NCI-H1092 treated with DMSO at 0.1 percent for 48 hours (cell line): Measurements from ENCODE around the gene HBZ.
"Not testable (repeated sequence)": the region's sequence is repeated elsewhere in the genome, so short reads cannot be mapped to it uniquely, and the experiment has no call there.

Experiments used
- DNase-seq: peaks from one replicate; lab custom pipeline; 2025; lab: John Stamatoyannopoulos, UW

HBZ gene

DNA sequence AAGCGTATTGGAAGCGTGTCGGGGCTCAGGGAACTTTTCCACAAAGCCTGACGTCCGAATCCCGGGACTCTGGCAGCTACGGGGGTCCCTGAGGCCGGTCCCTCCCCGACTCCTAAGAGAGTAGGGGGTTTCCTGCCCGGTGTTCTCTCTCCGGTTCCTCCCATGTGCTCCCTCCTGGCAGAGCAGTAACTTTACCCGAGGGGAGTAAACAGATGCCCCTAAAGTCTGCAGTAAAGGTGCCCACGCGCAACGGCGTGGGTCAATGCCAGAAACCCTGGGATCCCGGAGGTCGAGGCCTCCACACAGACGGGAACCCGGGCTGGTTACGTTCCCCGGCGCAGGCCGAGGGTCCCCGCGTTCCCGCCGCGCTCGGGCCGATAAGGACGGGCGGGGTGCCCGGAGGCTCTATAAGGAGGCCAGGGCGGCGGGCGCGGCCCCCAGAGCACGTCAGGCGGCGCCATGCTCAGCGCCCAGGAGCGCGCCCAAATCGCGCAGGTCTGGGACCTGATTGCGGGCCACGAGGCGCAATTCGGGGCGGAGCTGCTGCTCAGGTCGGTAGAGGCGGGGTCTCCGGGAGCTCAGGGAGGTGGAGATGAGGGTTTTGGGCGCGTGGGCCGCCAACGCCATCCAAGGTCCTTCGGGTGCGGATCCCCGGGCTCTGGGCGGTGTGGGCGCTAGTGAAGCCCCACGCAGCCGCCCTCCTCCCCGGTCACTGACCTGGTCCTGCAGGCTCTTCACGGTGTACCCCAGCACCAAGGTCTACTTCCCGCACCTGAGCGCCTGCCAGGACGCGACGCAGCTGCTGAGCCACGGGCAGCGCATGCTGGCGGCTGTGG is 13.3 kb downstream of the HBZ start, which contains the start of gene HBM:
HBM (plus strand) TSS at position 440 of the 836 bp plus-strand sequence; CDS start at position 460, 20 bp downstream.
- no peak for DNase-seq

DNA sequence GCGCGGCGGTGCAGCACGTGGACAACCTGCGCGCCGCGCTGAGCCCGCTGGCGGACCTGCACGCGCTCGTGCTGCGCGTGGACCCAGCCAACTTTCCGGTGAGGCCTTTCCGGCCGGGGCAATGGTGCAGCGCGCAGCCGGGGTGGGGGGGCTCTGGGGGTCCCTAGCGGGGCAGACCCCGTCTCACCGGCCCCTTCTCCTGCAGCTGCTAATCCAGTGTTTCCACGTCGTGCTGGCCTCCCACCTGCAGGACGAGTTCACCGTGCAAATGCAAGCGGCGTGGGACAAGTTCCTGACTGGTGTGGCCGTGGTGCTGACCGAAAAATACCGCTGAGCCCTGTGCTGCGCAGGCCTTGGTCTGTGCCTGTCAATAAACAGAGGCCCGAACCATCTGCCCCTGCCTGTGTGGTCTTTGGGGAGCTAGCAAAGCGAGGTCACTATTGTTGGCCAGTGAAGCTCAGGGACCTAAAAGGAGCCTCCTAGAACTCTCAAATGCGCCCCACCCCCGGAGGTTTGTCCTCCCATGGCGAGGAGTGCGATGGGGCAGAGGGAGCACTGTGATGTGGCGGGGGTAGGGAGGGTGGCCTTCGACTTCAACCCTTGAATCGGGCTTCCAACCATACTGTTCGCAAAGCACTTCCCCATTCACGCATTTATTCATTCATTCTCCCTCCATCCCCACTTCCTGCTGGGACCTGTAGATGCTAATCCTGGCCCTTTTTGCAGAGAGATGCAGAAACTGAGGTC is 14.1 kb downstream of the HBZ start:
- DNase-seq = no peak

GRCh38 chr16:167122-167690 is 14.8 kb downstream of the HBZ start:
- DNase-seq = no peak

- no peak for DNase-seq
Measured at GRCh38 chr16:168424-168823, 16.0 kb downstream of the HBZ start.

GRCh38 chr16:169014-169413 is 16.6 kb downstream of the HBZ start:
- DNase-seq = no peak

GRCh38 chr16:170088-170507 is 17.7 kb downstream of the HBZ start:
- not testable (repeated sequence) for DNase-seq

- no peak for DNase-seq
Measured at GRCh38 chr16:170788-171187, 18.3 kb downstream of the HBZ start.

- not testable (repeated sequence) for DNase-seq
Measured at GRCh38 chr16:172374-172941, 20.0 kb downstream of the HBZ start, which contains the start of gene HBA2. Gene HBA2, plus strand, starts transcription at chr16:172876. Its CDS starts 37 bp downstream, at chr16:172913.

DNA sequence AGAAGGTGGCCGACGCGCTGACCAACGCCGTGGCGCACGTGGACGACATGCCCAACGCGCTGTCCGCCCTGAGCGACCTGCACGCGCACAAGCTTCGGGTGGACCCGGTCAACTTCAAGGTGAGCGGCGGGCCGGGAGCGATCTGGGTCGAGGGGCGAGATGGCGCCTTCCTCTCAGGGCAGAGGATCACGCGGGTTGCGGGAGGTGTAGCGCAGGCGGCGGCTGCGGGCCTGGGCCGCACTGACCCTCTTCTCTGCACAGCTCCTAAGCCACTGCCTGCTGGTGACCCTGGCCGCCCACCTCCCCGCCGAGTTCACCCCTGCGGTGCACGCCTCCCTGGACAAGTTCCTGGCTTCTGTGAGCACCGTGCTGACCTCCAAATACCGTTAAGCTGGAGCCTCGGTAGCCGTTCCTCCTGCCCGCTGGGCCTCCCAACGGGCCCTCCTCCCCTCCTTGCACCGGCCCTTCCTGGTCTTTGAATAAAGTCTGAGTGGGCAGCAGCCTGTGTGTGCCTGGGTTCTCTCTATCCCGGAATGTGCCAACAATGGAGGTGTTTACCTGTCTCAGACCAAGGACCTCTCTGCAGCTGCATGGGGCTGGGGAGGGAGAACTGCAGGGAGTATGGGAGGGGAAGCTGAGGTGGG is 20.9 kb downstream of the HBZ start:
- DNase-seq = not testable (repeated sequence)

GRCh38 chr16:173928-174769 is 21.7 kb downstream of the HBZ start:
- not testable (repeated sequence) for DNase-seq

DNA sequence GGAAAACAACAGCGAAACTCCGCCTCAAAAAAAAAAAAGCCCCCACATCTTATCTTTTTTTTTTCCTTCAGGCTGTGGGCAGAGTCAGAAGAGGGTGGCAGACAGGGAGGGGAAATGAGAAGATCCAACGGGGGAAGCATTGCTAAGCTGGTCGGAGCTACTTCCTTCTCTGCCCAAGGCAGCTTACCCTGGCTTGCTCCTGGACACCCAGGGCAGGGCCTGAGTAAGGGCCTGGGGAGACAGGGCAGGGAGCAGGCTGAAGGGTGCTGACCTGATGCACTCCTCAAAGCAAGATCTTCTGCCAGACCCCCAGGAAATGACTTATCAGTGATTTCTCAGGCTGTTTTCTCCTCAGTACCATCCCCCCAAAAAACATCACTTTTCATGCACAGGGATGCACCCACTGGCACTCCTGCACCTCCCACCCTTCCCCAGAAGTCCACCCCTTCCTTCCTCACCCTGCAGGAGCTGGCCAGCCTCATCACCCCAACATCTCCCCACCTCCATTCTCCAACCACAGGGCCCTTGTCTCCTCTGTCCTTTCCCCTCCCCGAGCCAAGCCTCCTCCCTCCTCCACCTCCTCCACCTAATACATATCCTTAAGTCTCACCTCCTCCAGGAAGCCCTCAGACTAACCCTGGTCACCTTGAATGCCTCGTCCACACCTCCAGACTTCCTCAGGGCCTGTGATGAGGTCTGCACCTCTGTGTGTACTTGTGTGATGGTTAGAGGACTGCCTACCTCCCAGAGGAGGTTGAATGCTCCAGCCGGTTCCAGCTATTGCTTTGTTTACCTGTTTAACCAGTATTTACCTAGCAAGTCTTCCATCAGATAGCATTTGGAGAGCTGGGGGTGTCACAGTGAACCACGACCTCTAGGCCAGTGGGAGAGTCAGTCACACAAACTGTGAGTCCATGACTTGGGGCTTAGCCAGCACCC is 22.8 kb downstream of the HBZ start:
- DNase-seq = no peak

DNA sequence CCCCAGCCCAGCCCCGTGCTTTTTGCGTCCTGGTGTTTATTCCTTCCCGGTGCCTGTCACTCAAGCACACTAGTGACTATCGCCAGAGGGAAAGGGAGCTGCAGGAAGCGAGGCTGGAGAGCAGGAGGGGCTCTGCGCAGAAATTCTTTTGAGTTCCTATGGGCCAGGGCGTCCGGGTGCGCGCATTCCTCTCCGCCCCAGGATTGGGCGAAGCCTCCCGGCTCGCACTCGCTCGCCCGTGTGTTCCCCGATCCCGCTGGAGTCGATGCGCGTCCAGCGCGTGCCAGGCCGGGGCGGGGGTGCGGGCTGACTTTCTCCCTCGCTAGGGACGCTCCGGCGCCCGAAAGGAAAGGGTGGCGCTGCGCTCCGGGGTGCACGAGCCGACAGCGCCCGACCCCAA is 23.6 kb downstream of the HBZ start:
- DNase-seq = not testable (repeated sequence)

- not testable (repeated sequence) for DNase-seq
Measured at GRCh38 chr16:176477-177382, 24.3 kb downstream of the HBZ start, which contains the start of gene HBA1. Gene HBA1, plus strand, starts transcription at chr16:176680. Its CDS starts 37 bp downstream, at chr16:176717.

- peak; percentile 95 for DNase-seq
Measured at GRCh38 chr16:177394-177822, 25.0 kb downstream of the HBZ start.

GRCh38 chr16:177981-178667 is 25.7 kb downstream of the HBZ start:
- DNase-seq = no peak

DNA sequence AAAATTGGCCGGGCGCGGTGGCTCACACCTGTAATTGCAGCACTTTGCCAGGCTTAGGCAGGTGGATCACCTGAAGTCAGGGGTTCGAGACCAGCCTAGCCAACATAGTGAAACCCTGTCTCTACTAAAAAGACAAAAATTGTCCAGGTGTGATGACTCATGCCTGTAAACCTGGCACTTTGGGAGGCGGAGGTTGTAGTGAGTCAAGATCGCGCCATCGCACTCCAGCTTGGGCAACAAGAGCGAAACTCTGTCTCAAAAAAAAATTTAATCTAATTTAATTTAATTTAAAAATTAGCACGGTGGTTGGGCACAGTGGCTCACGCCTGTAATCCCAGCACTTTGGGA is 26.2 kb downstream of the HBZ start:
- no peak for DNase-seq

DNA sequence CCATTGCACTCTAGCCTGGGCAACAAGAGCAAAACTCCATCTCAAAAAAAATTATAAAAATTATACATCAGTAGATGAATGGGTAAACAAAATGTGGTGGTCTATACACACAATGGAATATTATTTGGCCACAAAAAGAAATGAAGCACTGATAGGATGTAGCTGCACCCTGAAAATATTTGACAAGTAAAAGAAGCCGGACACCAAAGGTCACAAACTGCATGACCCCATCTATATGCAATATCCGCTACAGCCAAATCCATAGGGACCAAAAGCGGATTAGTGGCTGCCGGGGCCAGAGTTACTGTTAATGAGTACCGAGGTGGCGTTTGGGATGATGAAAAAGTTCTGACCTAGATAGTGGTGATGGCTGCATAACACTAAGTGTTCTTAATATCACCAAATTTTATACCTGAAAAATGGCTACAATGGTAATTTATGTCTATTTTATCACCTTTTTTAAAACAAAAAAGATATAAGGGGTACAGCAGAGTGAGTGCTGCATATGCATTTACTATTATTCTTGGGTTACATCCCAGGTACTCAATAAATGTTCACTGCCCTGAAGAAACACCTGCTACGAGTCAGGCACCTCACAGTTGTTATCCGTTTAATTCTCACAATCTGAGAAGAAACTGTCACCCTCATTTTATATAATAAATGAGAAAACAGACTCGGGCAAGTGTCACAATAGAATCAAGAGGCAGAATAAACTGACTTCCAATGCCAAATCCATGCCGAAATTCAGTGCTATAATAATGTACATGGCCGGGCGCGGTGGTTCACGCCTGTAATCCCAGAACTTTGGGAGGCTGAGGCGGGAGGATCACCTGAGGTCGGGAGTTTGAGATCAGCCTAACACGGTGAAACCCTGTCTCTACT is 27.0 kb downstream of the HBZ start:
- no peak for DNase-seq
